CD14-positive monocyte (primary cell): ENCODE results near the gene NPAS3. TPM values are rescaled to one million over a fixed set of nuclear protein-coding genes. Genes with fewer than 3 reads are reported as not detected.

Source experiments
- DNase-seq, 3 donors: peaks; one replicate each; pipeline ENCODE4 v3.0.0-alpha.2; 2011 to 2022
- H2AFZ ChIP-seq: 2 replicates; pipeline ENCODE4 v1.6.0; 2012; ENCODE audit warnings: mild to moderate bottlenecking, low read depth, low read length, inconsistent platforms; ENCODE audit not compliant: insufficient read depth, poor library complexity, severe bottlenecking
- H3K27ac ChIP-seq, 2 donors: 1 replicate in 1 of 2; 2 replicates in 1 of 2; pipeline ENCODE4 v1.5.1; 2012 to 2013; ENCODE audit warnings: low read length in 2 of 2, control low read depth in 1 of 2, inconsistent platforms in 1 of 2, low read depth in 1 of 2, mild to moderate bottlenecking in 1 of 2
- H3K27me3 ChIP-seq, 2 donors: one replicate each; pipeline versions ENCODE4 v1.6.0 to v1.6.1; 2011 to 2013; ENCODE audit warnings: low read length in 2 of 2; ENCODE audit not compliant: control insufficient read depth in 2 of 2, insufficient read depth in 2 of 2
- H3K36me3 ChIP-seq, 2 donors: replicated peaks in 1 of 2; 1 replicate in 1 of 2; 2 replicates in 1 of 2; pipeline versions ENCODE4 v1.5.1 to v1.6.1; 2012 to 2013; ENCODE audit warnings: low read length in 2 of 2, control low read depth in 1 of 2, inconsistent platforms in 1 of 2, mild to moderate bottlenecking in 1 of 2; ENCODE audit not compliant: insufficient read depth in 2 of 2, control insufficient read depth in 1 of 2
- H3K4me1 ChIP-seq, 2 donors: 1 replicate in 1 of 2; 2 replicates in 1 of 2; pipeline versions ENCODE4 v1.5.1 to v1.6.1; 2012 to 2013; ENCODE audit warnings: low read length in 2 of 2, control low read depth in 1 of 2, inconsistent platforms in 1 of 2, mild to moderate bottlenecking in 1 of 2, moderate library complexity in 1 of 2; ENCODE audit not compliant: insufficient read depth in 2 of 2, control insufficient read depth in 1 of 2
- H3K4me2 ChIP-seq: replicated peaks from 2 replicates; pipeline ENCODE3; 2012; ENCODE audit warnings: low read length, moderate library complexity, mild to moderate bottlenecking; ENCODE audit not compliant: poor library complexity, severe bottlenecking; ENCODE audit errors: extremely low read depth
- H3K4me3 ChIP-seq, 3 experiments: fragments of 200-600 bp in 1 of 3; sonication (generic) in 1 of 3; replicated peaks in 1 of 3; 1 replicate in 2 of 3; 2 replicates in 1 of 3; pipeline ENCODE4 v1.5.1; 2011 to 2013; ENCODE audit warnings: low read length in 3 of 3, mild to moderate bottlenecking in 3 of 3, control low read depth in 2 of 3, low read depth in 2 of 3, inconsistent platforms in 1 of 3, moderate library complexity in 1 of 3
- H3K79me2 ChIP-seq: 2 replicates; pipeline ENCODE4 v1.6.0; 2012; ENCODE audit warnings: mild to moderate bottlenecking, control low read depth, inconsistent platforms, low read length, moderate library complexity; ENCODE audit not compliant: insufficient read depth
- H3K9ac ChIP-seq: 2 replicates; pipeline ENCODE4 v1.6.0; 2017; ENCODE audit warnings: low read length, mild to moderate bottlenecking; ENCODE audit not compliant: insufficient read depth, poor library complexity, severe bottlenecking
- H3K9me3 ChIP-seq, 2 donors: replicated peaks in 1 of 2; 1 replicate in 1 of 2; 2 replicates in 1 of 2; pipeline versions ENCODE4 v1.5.1 to v1.6.1; 2012 to 2013; ENCODE audit warnings: low read length in 2 of 2, control low read depth in 1 of 2; ENCODE audit not compliant: control insufficient read depth in 1 of 2, insufficient read depth in 1 of 2
- H4K20me1 ChIP-seq: 2 replicates; pipeline ENCODE4 v1.6.0; 2012; ENCODE audit warnings: mild to moderate bottlenecking, low read length, control low read depth, moderate library complexity; ENCODE audit not compliant: insufficient read depth
- H3K27ac Mint-ChIP-seq, 7 donors: one replicate each; pipeline ENCODE4 v1.8.0; 2020; ENCODE audit warnings: mild to moderate bottlenecking in 7 of 7, mixed read lengths in 7 of 7, moderate library complexity in 6 of 7, inconsistent platforms in 2 of 7
- H3K27me3 Mint-ChIP-seq, 3 donors: one replicate each; pipeline ENCODE4 v1.8.0; 2021 to 2022; ENCODE audit warnings: low read depth in 3 of 3, mild to moderate bottlenecking in 3 of 3, mixed read lengths in 3 of 3, moderate library complexity in 3 of 3, inconsistent platforms in 1 of 3
- H3K36me3 Mint-ChIP-seq, 2 donors: one replicate each; pipeline ENCODE4 v1.8.0; 2020; ENCODE audit warnings: mixed read lengths in 2 of 2, inconsistent platforms in 1 of 2, mild to moderate bottlenecking in 1 of 2
- H3K4me1 Mint-ChIP-seq: one replicate; pipeline ENCODE4 v1.8.0; 2020; ENCODE audit warnings: mild to moderate bottlenecking, mixed read lengths
- H3K4me3 Mint-ChIP-seq, 2 donors: one replicate each; pipeline ENCODE4 v1.8.0; 2020; ENCODE audit warnings: mild to moderate bottlenecking in 2 of 2, mixed read lengths in 2 of 2, moderate library complexity in 1 of 2
- H3K9me3 Mint-ChIP-seq, 7 donors: one replicate each; pipeline ENCODE4 v1.8.0; 2020 to 2022; ENCODE audit warnings: mixed read lengths in 7 of 7, mild to moderate bottlenecking in 6 of 7, moderate library complexity in 6 of 7, inconsistent platforms in 2 of 7
- CTCF ChIP-seq: fragments of 200-600 bp; IDR thresholded peaks from one replicate; pipeline ENCODE4 v1.8.0; 2022; ENCODE audit warnings: antibody characterized with exemption, mild to moderate bottlenecking
- WGBS: methylation state at CpG from one replicate; pipeline ENCODE4 v1.1.5; 2013; ENCODE audit warnings: missing lambda C conversion rate; ENCODE audit not compliant: insufficient coverage; 5-methylcytosine and 5-hydroxymethylcytosine counted together
- intact Hi-C, 2 donors: fragments of 100-400 bp; cut with micrococcal nuclease; formaldehyde crosslinking; loops; one replicate each; pipeline versions ENCODE4 v1.15.0 to v1.15.1; 2023
- polyA plus RNA-seq, 3 donors: library from polyadenylated mRNA; depleted of rRNA in 1 of 3; unstranded in 2 of 3; stranded (reverse) in 1 of 3; fragments of 300-500 nt in 2 of 3; fragments of >200 nt in 1 of 3; fragmentation: Illumina TruSeq in 2 of 3; gene quantifications; 1 replicate in 2 of 3; 2 replicates in 1 of 3; pipeline ENCODE4 v1.2.3, GENCODE V29; 2012 to 2021

Gene NPAS3
- polyA plus RNA-seq, 3 donors, result not detected

- intact Hi-C loops, result no loop called here
- no peaks in the 10 kb centered on the region for H3K79me2 ChIP-seq
- H3K4me1 ChIP-seq, result no peaks in the 10 kb centered on the region
- H3K4me2 ChIP-seq, result no peak overlapping the region
- no peak overlapping the region for H3K9ac ChIP-seq
- no peak overlapping the region for H3K27ac Mint-ChIP-seq
- H3K9me3 Mint-ChIP-seq, result peaks cover 0 to 5% (median 3%) of the 10 kb centered on the region in 7 donors
- DNase-seq, result no peak
- H3K27ac ChIP-seq, result no peak overlapping the region
- no peaks in the 10 kb centered on the region for H4K20me1 ChIP-seq
- H3K4me3 ChIP-seq, result no peak overlapping the region
- H3K27me3 ChIP-seq, result no peaks in the 10 kb centered on the region
- H3K36me3 Mint-ChIP-seq, result no peaks in the 10 kb centered on the region
- H2AFZ ChIP-seq, result no peak overlapping the region
- TF ChIP-seq CTCF, result no peak
- H3K27me3 Mint-ChIP-seq, result peaks cover 0 to 3% (median 2%) of the 10 kb centered on the region in 3 donors
- H3K4me1 Mint-ChIP-seq, result no peaks in the 10 kb centered on the region
- no peaks in the 10 kb centered on the region for H3K9me3 ChIP-seq
- 80% methylated on average over 4 of the region's 11 CpGs for WGBS
- no peaks in the 10 kb centered on the region for H3K36me3 ChIP-seq
- no peak overlapping the region for H3K4me3 Mint-ChIP-seq
Observed at GRCh38 chr14:33331176-33331949, 392.7 kb downstream of the NPAS3 start.

- Mint-ChIP-seq H3K9me3 (peaks cover 0 to 8% (median 3%) of the 10 kb centered on the region in 7 donors), H3K27me3 (peaks cover 0 to 3% (median 2%) of the 10 kb centered on the region in 3 donors), H3K36me3 (no peaks in the 10 kb centered on the region), H3K4me3 (no peak overlapping the region), H3K4me1 (no peaks in the 10 kb centered on the region), H3K27ac (no peak overlapping the region)
- Histone ChIP-seq H3K9me3 (no peaks in the 10 kb centered on the region), H3K4me3 (no peak overlapping the region), H2AFZ (no peak overlapping the region), H3K79me2 (no peaks in the 10 kb centered on the region), H4K20me1 (no peaks in the 10 kb centered on the region), H3K4me1 (no peaks in the 10 kb centered on the region), H3K9ac (no peak overlapping the region), H3K27ac (no peak overlapping the region), H3K27me3 (no peaks in the 10 kb centered on the region), H3K36me3 (no peaks in the 10 kb centered on the region), H3K4me2 (no peak overlapping the region)
- intact Hi-C loops, result no loop called here
- no peak for DNase-seq
- TF ChIP-seq CTCF, result no peak
- WGBS, result 96% methylated on average over 5 of the region's 6 CpGs
Observed at GRCh38 chr14:33332497-33332896, 393.8 kb downstream of the NPAS3 start.
